Chondrocyte (in vitro differentiated cells): ENCODE measurements around the gene EHMT1. TPM values are rescaled to one million over a fixed set of nuclear protein-coding genes. Genes with fewer than 3 reads are reported as not detected.
A peak's percentile ranks its signal among the peaks of the same experiment; 100 is the strongest.

Experiments
- DNase-seq: peaks from one replicate; pipeline ENCODE4 v3.0.0; 2021; ENCODE audit warnings: mixed read lengths, low spot score
- H3K27ac Mint-ChIP-seq: one replicate; pipeline ENCODE4 v1.8.0; 2021; ENCODE audit warnings: mild to moderate bottlenecking, moderate library complexity, mixed read lengths; ENCODE audit not compliant: unreplicated experiment
- H3K27me3 Mint-ChIP-seq: 2 replicates; pipeline ENCODE4 v1.8.0; 2021; ENCODE audit warnings: low read depth, mixed read lengths
- H3K36me3 Mint-ChIP-seq: 2 replicates; pipeline ENCODE4 v1.8.0; 2021; ENCODE audit warnings: low read depth, mixed read lengths
- H3K4me1 Mint-ChIP-seq: 2 replicates; pipeline ENCODE4 v1.8.0; 2021; ENCODE audit warnings: low read depth, mild to moderate bottlenecking, mixed read lengths
- H3K4me3 Mint-ChIP-seq: one replicate; pipeline ENCODE4 v1.8.0; 2021; ENCODE audit warnings: mild to moderate bottlenecking, moderate library complexity, mixed read lengths; ENCODE audit not compliant: unreplicated experiment
- H3K9me3 Mint-ChIP-seq: 2 replicates; pipeline ENCODE4 v1.8.0; 2021; ENCODE audit warnings: low read depth, mixed read lengths
- CTCF ChIP-seq: fragments of 200-600 bp; sonication (generic); IDR thresholded peaks from 2 replicates; pipeline ENCODE4 v1.5.0; 2021; ENCODE audit warnings: antibody characterized with exemption, mild to moderate bottlenecking, moderate library complexity
- total RNA-seq: library from RNA; stranded (reverse); gene quantifications from 3 replicates; pipeline ENCODE4 v1.2.1, GENCODE V29; 2021

EHMT1 gene
- total RNA-seq, 1 donor from 2014 or later, result 61.0 TPM

GRCh38 chr9:137765536-137765935, 146.7 kb downstream of the EHMT1 start:
- Mint-ChIP-seq H3K36me3 (peaks cover 29% of the 10 kb centered on the region), H3K4me3 (no peak overlapping the region), H3K9me3 (no peaks in the 10 kb centered on the region), H3K27ac (no peak overlapping the region), H3K27me3 (no peaks in the 10 kb centered on the region), H3K4me1 (peaks cover 5% of the 10 kb centered on the region)
- TF ChIP-seq CTCF, result no peak
- DNase-seq, result no peak

- H3K27me3 Mint-ChIP-seq, result no peaks in the 10 kb centered on the region
- no peak for DNase-seq
- H3K4me3 Mint-ChIP-seq, result no peak overlapping the region
- H3K36me3 Mint-ChIP-seq, result peaks cover 18% of the 10 kb centered on the region
- no peak overlapping the region for H3K27ac Mint-ChIP-seq
- no peaks in the 10 kb centered on the region for H3K4me1 Mint-ChIP-seq
- no peak for TF ChIP-seq CTCF
- no peaks in the 10 kb centered on the region for H3K9me3 Mint-ChIP-seq
Measured at GRCh38 chr9:137771580-137771979, 152.8 kb downstream of the EHMT1 start.

GRCh38 chr9:137772281-137772873, 153.6 kb downstream of the EHMT1 start:
- peak; percentile 26 for TF ChIP-seq CTCF
- Mint-ChIP-seq H3K4me3 (no peak overlapping the region), H3K27me3 (no peaks in the 10 kb centered on the region), H3K4me1 (no peaks in the 10 kb centered on the region), H3K36me3 (peaks cover 22% of the 10 kb centered on the region), H3K27ac (no peak overlapping the region), H3K9me3 (no peaks in the 10 kb centered on the region)
- no peak for DNase-seq

GRCh38 chr9:137774775-137775386, 156.1 kb downstream of the EHMT1 start:
- Mint-ChIP-seq H3K36me3 (peaks cover 25% of the 10 kb centered on the region), H3K4me1 (no peaks in the 10 kb centered on the region), H3K27me3 (no peaks in the 10 kb centered on the region), H3K9me3 (no peaks in the 10 kb centered on the region), H3K4me3 (no peak overlapping the region), H3K27ac (no peak overlapping the region)
- TF ChIP-seq CTCF, result no peak
- no peak for DNase-seq

DNA sequence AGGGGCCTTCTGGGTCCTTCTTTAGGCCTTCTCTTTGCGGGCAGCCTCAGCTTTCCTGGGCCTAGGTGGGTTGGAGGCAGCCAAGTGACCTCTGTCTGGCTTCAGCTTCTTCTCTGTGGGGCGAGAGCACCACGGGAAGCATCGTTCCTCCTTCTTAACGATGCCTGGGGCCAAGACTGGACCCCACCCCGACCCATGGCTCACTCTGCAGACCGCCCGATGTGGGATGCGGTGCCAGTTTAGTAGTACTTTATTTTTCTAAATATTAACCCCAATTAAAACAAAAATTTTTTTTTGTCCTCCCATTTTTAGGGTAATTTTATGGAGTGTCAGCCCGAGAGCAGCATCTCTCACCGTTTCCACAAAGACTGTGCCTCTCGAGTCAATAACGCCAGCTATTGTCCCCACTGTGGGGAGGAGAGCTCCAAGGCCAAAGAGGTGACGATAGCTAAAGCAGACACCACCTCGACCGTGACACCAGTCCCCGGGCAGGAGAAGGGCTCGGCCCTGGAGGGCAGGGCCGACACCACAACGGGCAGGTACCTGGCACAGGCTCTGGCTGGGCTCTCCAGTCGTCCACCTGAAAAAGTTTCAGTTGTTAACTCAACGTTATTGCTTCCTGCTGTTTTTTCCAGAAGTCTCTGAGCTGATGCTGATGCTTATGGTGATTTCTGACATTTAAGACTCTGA, 157.6 kb downstream of the EHMT1 start:
- peak; percentile 75 for DNase-seq
- Mint-ChIP-seq H3K27ac (no peak overlapping the region), H3K4me3 (no peak overlapping the region), H3K4me1 (no peaks in the 10 kb centered on the region), H3K27me3 (no peaks in the 10 kb centered on the region), H3K9me3 (no peaks in the 10 kb centered on the region), H3K36me3 (peaks cover 16% of the 10 kb centered on the region)
- TF ChIP-seq CTCF, result no peak
